HG02938 (cell line): Measurements from ENCODE around the gene RTP2.

Experiments used
- ATAC-seq: cut with Tn5 transposase; IDR thresholded peaks from one replicate; pipeline ENCODE4 v1.9.1; 2021; ENCODE audit warnings: mild to moderate bottlenecking, moderate library complexity; ENCODE audit not compliant: unreplicated experiment

RTP2 gene

GRCh38 chr3:187739094-187739560, 36.8 kb upstream of the RTP2 start:
- ATAC-seq, result no peak

DNA sequence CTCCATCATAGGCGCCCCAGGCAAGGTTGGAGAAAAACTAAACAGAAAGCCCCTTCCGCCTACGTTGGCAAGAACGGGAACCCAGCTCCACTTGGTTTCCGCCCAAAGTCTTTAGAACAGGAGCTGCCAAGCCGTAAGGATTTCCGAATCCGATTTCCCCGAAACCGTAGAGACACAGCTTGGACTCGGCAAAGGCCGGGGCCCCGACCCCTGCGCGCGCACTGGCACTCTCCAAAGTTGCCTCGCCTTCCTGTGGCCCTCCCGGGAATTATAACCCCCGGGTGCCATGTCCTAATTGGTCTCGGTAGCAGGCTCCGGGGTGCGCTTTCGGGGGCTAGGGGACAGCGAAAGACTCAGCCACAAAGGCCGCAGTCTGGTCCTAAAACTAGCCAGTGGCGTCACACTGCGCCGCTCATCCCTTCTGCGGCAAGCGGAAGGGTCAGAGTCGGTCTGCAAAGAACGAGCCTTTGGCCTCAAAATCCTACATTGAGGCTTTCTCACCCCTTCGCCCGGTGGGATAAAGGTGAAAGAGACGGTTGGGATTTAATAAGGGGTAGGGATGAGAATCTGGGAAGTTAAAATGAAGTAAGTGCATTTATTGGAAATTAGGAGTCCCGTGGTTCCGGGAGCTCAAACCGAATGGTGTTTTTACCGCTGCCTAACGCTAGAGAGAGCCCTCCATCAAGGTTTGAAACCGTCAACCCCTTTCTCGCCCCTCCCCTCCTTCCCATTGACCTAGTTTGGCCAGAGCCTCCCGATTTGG, 36.2 kb upstream of the RTP2 start:
- ATAC-seq, result peak; percentile 48

- no peak for ATAC-seq
Measured at GRCh38 chr3:187738071-187738330, 35.6 kb upstream of the RTP2 start.

DNA sequence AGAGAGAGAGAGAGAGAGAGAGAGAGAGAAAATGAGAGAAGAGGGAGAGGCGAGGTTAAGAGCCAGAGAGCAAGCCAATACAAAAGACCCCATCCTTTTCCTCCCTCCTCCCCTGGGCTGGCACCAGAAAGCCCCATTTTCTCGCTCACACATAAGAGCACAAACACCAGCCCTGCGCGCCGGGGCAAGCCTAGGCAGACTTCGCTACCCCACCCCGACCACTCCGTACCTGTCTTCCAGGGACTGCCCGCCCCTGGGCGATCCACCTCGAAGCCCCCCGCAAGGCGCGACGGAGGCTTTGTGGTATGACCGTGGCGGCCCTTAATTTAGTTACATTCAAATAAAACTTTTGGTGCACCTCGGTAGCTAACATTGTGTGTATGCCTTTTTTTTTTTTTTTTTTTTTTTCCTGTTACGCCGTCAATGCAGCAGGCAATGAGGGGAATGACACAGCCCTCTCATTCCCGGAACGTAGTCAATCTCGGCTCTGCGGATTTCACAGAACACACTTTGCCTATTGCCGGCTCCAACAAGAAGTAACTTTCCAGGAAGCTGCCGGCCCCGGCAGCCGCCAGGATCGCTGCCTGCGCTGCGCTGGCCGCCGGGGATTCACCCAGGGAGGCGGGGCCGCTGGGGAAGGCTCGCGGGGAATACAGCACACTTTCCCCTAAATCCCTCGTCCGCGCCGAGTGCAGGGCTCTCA, 35.2 kb upstream of the RTP2 start:
- no peak for ATAC-seq

DNA sequence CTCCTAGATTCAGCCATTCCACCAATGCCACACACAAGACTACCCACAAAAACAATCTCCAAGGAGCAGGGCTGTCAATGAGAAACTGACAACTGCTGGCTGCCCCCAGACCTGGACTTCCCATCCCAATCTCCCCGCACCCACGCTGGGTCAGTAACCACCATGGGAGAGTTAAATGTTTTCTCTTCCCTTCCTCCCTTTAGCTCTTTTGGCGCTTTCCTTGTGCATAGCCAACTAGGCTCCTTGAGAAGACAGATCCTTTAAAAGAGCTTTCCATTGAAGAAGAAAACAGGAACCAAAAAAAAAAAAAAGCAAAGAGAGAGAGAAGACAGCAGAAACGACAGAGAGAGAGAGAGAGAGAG, 34.6 kb upstream of the RTP2 start:
- no peak for ATAC-seq

DNA sequence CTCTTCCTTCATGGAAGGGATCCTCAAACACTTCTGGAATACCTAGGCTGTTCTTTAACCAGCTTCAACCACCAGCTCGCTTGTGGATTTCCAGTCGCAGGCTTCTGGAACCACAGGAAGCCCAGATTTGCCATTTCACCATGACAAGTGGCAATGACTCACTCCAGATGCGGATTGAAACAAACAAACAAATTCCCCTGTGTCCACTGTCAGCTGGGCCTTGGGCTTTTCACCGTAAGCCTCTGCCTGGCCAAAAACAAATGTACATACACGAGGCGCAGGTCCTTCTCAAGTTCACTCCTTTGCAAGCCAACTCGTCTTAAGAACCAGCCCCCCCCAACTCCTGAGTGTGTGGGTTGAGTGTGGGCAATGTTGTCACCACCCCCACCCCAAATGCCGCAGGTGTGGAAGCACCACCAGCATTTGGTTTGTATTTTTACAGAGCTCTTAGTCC, 34.1 kb upstream of the RTP2 start:
- no peak for ATAC-seq

DNA sequence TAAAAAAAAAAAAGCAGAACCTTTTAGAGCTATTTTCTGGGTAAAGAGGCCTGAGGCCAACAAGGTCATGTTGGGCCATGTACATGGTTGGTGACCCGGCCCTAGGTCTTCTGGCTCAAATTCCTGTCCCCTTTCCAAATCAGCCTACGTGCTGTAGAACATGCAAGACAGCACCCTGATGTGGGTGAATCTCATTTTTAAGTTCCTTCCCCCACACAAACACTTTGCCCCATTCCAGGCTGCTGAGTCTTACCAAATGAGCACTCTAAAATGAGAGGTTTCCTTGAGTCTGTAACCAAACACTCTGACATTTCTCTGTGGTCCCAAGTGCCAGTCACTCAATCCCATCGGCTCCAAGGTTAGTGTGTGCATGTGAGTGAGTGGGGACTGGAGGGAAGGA, 33.5 kb upstream of the RTP2 start:
- ATAC-seq, result no peak

DNA sequence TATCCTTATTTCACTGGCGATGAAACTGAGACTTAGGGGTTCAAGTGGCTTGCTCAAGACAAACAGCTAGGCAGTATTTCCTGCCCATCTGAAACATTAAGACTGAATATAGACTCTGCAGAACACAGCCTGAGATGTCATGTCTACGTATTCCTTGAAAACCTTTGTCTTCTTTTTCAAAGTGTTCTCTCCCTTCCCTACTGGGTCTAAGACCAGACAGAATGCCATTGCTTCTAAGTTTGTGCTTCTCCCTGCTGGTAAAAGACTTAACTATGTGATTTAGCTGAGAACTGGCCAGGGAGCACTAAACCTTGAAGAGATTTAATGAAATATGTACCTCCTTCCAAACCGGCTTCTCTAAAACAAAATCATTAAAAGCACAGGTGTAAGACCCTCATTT, 33.0 kb upstream of the RTP2 start:
- no peak for ATAC-seq

DNA sequence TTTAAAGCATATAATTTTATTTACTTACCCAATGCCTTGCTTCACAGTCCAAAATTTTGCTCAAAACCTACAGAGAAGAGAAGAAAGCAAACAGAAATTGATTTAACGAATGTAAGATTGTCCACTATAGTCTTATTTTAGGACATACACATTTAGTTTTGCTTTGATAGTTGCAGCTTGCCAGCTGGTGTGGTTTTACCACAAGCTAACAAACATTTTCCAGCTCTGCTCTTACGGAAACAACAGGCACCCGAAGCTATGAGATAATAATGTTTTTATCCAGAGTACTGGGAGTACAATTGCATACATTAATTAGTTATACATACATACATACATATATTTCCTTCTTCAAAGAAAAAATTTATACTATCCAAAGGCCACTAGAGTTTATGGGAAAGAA, 32.5 kb upstream of the RTP2 start:
- no peak for ATAC-seq

DNA sequence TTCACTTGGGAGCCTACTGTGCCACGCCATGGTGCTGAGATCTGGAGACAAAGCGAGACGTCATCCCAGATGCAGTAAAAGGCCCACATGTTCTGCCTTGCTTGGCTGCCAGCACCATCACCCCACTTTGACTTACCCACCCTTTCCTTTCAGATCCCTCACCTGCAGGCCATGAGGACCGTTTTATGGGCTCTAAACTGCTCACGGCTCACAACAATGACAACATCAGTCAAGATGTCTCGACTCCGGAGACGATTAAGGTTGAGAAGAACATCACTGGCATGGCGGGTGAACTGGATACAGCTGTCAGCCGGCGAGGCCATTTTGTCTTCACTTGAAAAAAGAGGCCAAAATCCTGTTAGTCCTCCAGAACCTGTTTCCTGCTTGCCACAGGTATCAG, 31.0 kb upstream of the RTP2 start:
- ATAC-seq, result no peak

DNA sequence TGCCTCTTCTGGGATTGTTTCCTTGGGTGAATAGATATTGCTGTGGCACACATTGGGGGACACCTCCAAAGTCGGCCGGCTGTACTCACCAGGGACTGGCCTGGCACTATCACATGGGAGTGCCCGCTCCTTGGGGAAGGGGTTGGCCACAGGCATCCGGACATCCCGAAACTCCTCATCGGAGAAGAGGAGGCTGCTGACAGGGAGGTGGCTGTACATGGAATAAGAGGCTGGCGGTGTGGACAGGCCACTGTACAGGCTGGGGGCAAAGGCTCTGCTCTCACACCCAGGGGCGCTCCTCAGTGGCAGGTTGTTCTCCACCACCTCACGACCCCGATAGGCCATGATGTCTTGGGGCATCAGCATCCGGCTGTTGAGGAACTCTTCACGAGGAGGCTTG, 27.2 kb upstream of the RTP2 start:
- ATAC-seq, result no peak

DNA sequence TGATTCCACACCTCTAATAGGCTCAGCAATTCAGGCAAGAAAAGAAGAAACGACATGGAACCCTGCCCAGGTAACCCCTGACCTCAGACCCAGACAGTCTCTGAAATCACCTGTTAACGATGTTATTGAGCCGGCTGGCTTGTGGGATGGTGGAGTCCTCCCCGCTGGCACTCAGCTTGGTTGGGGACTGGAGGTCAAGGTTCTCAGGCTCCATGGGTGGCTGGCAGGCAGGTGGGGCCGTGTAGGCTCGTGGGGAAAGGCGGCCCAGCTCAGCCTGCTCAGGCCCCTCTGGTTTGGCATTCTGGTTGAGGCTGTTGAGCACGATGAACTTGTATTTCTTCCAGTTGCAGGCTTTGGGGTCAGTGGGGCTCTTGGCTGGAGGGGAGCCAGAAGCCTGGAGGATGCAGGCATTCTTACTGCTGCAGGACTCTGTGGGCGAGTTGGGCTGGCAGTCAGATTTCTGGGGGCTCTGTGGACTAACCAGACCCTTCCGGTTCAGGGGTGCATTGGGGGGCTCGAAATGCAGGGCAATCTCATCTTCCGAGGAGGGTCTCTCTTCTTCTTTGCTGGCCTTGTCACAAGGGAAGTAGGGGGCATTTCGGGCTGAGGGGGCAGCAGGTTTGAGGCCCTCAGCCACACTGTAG, 26.7 kb upstream of the RTP2 start:
- ATAC-seq, result no peak

DNA sequence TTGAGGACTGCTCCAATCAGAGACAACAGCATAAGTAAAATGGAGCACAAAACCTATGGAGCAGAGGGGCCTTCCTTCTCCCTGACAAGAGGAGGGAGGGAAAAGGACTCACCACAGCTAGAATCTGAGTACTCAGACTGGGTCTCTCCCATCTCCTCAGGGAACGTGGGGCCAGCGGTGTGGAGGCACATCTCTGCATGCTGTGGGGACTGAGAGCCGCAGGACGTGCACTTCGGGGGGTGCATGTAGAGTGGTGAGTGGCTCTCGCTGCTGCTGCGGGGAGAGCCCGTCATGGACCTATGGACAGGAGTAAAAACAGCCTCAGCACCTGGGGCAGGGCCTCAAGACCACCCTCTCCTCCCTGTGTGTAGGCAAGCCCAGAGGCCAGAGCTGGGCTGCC, 25.9 kb upstream of the RTP2 start:
- no peak for ATAC-seq

DNA sequence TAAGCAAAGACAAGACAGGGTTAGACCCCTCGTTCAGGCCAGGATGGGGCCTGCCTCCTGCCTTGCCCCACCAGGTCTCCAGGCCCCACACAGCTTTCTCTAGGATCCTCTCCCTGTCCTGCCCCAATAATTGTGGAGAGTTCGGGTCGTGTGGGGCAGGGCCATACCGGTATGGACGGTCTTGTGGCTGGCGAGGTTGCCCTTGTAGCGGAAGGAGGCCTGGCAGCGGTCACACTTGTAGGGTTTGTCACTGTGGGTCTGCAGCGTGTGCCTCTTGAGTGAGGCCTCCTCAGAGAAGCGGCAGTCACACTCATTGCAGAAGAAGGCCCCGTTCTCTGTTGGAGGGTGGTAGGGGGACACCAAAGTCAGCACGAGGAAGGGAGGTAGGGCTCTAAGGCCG, 24.2 kb upstream of the RTP2 start:
- ATAC-seq, result no peak

GRCh38 chr3:187725653-187726370, 23.5 kb upstream of the RTP2 start:
- no peak for ATAC-seq

DNA sequence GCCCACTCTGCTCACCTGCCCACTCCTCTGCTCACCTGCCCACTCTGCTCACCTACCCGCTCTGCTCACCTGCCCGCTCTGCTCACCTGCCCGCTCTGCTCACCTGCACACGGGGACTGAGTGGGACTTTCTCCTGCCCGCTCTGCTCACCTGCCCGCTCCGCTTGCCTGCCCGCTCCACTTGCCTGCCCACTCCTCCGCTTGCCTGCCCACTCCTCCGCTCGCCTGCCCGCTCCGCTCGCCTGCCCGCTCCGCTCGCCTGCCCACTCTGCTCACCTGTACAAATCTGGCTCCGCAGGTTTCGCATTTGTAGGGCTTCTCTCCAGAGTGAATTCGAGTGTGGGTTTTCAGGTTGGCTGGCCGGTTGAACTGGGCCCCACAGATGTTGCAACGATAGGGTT, 22.9 kb upstream of the RTP2 start:
- ATAC-seq, result no peak

GRCh38 chr3:187722206-187722612, 19.9 kb upstream of the RTP2 start:
- ATAC-seq, result no peak

DNA sequence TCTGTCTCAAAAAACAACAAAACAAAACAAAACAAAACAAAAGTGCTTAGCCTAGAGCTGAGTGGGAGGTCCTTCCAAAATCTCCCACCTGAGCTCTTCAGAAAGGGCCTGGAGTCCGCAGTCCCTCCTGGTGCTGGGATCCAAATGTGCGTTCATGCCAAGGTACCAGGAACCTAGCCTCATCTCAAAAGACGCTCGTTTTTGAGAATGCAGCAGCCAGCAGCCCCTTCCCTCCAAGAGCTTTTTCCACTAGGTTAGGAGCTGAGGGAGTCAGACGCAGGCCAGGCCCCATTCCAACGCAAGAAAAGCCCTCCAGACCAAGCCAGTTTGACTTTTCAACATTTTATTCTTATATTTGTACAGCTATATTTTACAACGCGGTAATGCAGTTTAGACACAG, 18.7 kb upstream of the RTP2 start:
- no peak for ATAC-seq

- ATAC-seq, result no peak
Measured at GRCh38 chr3:187720337-187720670, 17.9 kb upstream of the RTP2 start.

DNA sequence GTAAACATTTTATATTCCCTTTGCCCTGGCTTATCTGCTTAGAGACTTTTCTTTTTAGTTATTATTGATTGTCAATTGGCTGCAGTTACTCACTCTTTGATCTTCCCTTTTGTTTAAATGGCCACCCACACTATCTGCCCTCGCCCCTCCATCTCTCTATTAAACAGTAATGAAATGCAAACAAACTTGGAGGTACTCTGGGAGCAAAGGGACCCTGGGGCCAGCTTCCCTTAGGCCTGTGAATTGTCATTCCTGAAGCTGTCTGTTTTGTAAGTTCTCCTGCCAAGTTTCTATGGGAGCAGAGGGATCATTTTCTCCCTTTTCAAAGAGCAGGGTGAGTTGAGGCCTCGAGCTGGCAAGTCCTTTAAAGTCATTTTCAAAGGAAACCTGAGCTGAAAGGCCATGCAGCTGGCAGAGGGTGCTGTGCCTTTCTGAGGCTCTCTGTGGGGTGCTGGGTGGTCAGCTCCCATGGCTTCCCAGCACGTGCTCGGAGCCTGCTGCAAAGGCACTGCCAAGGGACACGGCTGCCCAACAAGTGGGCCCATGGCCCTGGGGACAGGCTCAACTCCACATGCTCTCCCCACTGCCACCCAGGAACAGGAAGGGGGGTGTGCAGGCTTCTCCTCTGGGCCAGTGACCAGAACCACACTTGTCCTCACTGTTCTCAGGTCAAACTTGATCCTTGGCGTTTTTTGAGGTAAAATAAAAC, 17.4 kb upstream of the RTP2 start:
- ATAC-seq, result no peak

DNA sequence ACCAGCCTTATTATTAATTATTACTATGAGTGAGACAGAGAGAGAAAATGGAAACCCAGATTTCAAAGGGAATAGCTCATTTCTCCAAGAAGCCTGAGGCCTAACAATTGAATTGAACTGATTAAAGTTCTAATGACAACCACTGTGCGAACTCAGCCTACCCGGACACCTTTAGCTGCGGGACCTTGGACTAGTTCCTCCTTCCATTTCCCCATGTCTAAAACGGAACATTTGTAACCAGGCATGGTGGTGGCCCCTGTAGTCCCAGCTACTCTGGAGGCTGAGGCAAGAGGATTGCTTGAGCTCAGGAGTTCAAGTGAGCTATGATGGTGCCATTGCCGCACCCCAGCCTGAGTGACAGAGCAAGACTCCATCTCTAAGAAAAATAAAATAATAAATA, 16.4 kb upstream of the RTP2 start:
- no peak for ATAC-seq
